IMR-90 (cell line): ENCODE data around the gene UGT1A10. TPM values are rescaled to one million over a fixed set of nuclear protein-coding genes. Genes with fewer than 3 reads are reported as not detected.
A peak's percentile ranks its signal among the peaks of the same experiment; 100 is the strongest.

Experiments
- ATAC-seq: fragments of 200-7000 bp; cut with Tn5 transposase; 2 replicates; pipeline ENCODE4 v1.9.1; 2020; ENCODE audit warnings: low read depth, mild to moderate bottlenecking, moderate library complexity
- BruUV-seq: library from RNA; stranded (reverse); fragments of 400-500 nt; replicated peaks from 2 replicates; lab custom pipeline; 2021; lab: Mats Ljungman, UMichigan
- CTCF ChIA-PET: fragments of 300-600 bp; formaldehyde crosslinking; extraction: SDS; loops from one replicate; lab custom pipeline; 2021; ENCODE audit warnings: antibody characterized with exemption; lab: Yijun Ruan, JAX
- POLR2A ChIA-PET: fragments of 300-600 bp; sonication (Branson Sonifier 250); formaldehyde crosslinking; loops from one replicate; lab custom pipeline; 2022; ENCODE audit warnings: antibody characterized with exemption; ENCODE audit not compliant: unreplicated experiment; lab: Charles Lee
- DNase-seq: peaks from one replicate; pipeline ENCODE4 v3.0.0; 2013
- H2AFZ ChIP-seq: replicated peaks from 2 replicates; pipeline ENCODE3; 2013; ENCODE audit warnings: low read length, mild to moderate bottlenecking; ENCODE audit not compliant: poor library complexity
- H2AK5ac ChIP-seq: 2 replicates; pipeline ENCODE4 v1.6.1; 2013; ENCODE audit warnings: low read depth, low read length, inconsistent platforms
- H2AK9ac ChIP-seq: replicated peaks from 2 replicates; pipeline ENCODE3; 2013; ENCODE audit warnings: mild to moderate bottlenecking, low read depth, low read length, moderate library complexity; ENCODE audit not compliant: poor library complexity
- H2BK120ac ChIP-seq: 2 replicates; pipeline ENCODE4 v1.6.1; 2013; ENCODE audit warnings: low read depth, low read length, inconsistent platforms
- H2BK15ac ChIP-seq: 3 replicates; pipeline ENCODE4 v1.6.1; 2013; ENCODE audit warnings: low read depth, low read length, inconsistent platforms
- H2BK20ac ChIP-seq: 2 replicates; pipeline ENCODE4 v1.6.1; 2013; ENCODE audit warnings: low read depth, mild to moderate bottlenecking, inconsistent platforms, low read length, moderate library complexity
- H2BK5ac ChIP-seq: 2 replicates; pipeline ENCODE4 v1.6.1; 2013; ENCODE audit warnings: mild to moderate bottlenecking, low read depth, low read length, inconsistent platforms; ENCODE audit not compliant: poor library complexity, severe bottlenecking
- H3K14ac ChIP-seq: replicated peaks from 2 replicates; pipeline ENCODE4 v1.6.1; 2013; ENCODE audit warnings: low read depth, low read length, inconsistent platforms
- H3K18ac ChIP-seq: 2 replicates; pipeline ENCODE4 v1.6.1; 2013; ENCODE audit warnings: low read depth, low read length, control low read depth
- H3K23ac ChIP-seq: 2 replicates; pipeline ENCODE4 v1.6.1; 2013; ENCODE audit warnings: low read depth, low read length, inconsistent platforms
- H3K27ac ChIP-seq: 2 replicates; pipeline ENCODE4 v1.5.1; 2013; ENCODE audit warnings: mild to moderate bottlenecking, control low read depth, low read length; ENCODE audit not compliant: insufficient read depth
- H3K27me3 ChIP-seq: 2 replicates; pipeline ENCODE4 v1.6.1; 2013; ENCODE audit warnings: low read length; ENCODE audit not compliant: control insufficient read depth, insufficient read depth
- H3K36me3 ChIP-seq: 2 replicates; pipeline ENCODE4 v1.6.1; 2013; ENCODE audit warnings: low read length, mixed read lengths; ENCODE audit not compliant: control insufficient read depth, insufficient read depth
- H3K4ac ChIP-seq: 2 replicates; pipeline ENCODE4 v1.6.1; 2013; ENCODE audit warnings: low read depth, low read length, inconsistent platforms
- H3K4me1 ChIP-seq: 2 replicates; pipeline ENCODE4 v1.6.1; 2013; ENCODE audit warnings: low read length, mixed read lengths; ENCODE audit not compliant: control insufficient read depth, insufficient read depth
- H3K4me2 ChIP-seq: 2 replicates; pipeline ENCODE4 v1.6.1; 2013; ENCODE audit warnings: low read depth, mild to moderate bottlenecking, control low read depth, low read length, moderate library complexity
- H3K4me3 ChIP-seq: 2 replicates; pipeline ENCODE4 v1.5.1; 2013; ENCODE audit warnings: low read depth, mild to moderate bottlenecking, control low read depth, low read length, moderate library complexity; ENCODE audit not compliant: insufficient read depth
- H3K56ac ChIP-seq: 2 replicates; pipeline ENCODE4 v1.6.1; 2013; ENCODE audit warnings: low read length, inconsistent platforms; ENCODE audit not compliant: insufficient read depth; ENCODE audit errors: extremely low read depth
- H3K79me1 ChIP-seq, 2 experiments: 2 replicates each; pipeline ENCODE4 v1.6.1; 2013; ENCODE audit warnings: low read length in 2 of 2, inconsistent platforms in 1 of 2, low read depth in 1 of 2
- H3K9ac ChIP-seq: 2 replicates; pipeline ENCODE4 v1.6.1; 2013; ENCODE audit warnings: low read depth, low read length, control low read depth
- H3K9me1 ChIP-seq: 2 replicates; pipeline ENCODE4 v1.6.1; 2013; ENCODE audit warnings: low read length, inconsistent platforms; ENCODE audit not compliant: insufficient read depth
- H3K9me3 ChIP-seq: 2 replicates; pipeline ENCODE4 v1.6.1; 2013; ENCODE audit warnings: low read length; ENCODE audit not compliant: control insufficient read depth, insufficient read depth
- H4K20me1 ChIP-seq: 2 replicates; pipeline ENCODE4 v1.6.1; 2013; ENCODE audit warnings: low read length, inconsistent platforms; ENCODE audit not compliant: insufficient read depth
- H4K5ac ChIP-seq: 2 replicates; pipeline ENCODE4 v1.6.1; 2013; ENCODE audit warnings: mild to moderate bottlenecking, low read depth, low read length, control low read depth
- H4K8ac ChIP-seq, 2 experiments: 2 replicates each; pipeline ENCODE4 v1.6.1; 2013; ENCODE audit warnings: low read depth in 2 of 2, low read length in 2 of 2, control low read depth in 1 of 2, inconsistent platforms in 1 of 2
- H4K91ac ChIP-seq: 2 replicates; pipeline ENCODE4 v1.6.1; 2013; ENCODE audit warnings: low read depth, low read length, inconsistent platforms; ENCODE audit not compliant: insufficient read depth
- BHLHE40 ChIP-seq: fragments of 150-350 bp; IDR thresholded peaks from 2 replicates; pipeline ENCODE4 v1.6.1; 2016; ENCODE audit warnings: mild to moderate bottlenecking, low read depth, low read length
- CEBPB ChIP-seq: IDR thresholded peaks from 2 replicates; pipeline ENCODE4 v1.6.1; 2012; ENCODE audit warnings: low read depth, low read length, improper control_type of control experiment
- FOS ChIP-seq: fragments of 150-350 bp; IDR thresholded peaks from 2 replicates; pipeline ENCODE4 v1.6.1; 2016; ENCODE audit warnings: low read depth, low read length
- MAFK ChIP-seq: IDR thresholded peaks from 2 replicates; pipeline ENCODE4 v1.6.1; 2012; ENCODE audit warnings: low read depth, low read length, improper control_type of control experiment
- MAZ ChIP-seq: IDR thresholded peaks from 2 replicates; pipeline ENCODE4 v1.6.1; 2012; ENCODE audit warnings: low read depth, mild to moderate bottlenecking, low read length, improper control_type of control experiment, moderate library complexity, borderline replicate concordance
- MXI1 ChIP-seq: IDR thresholded peaks from 2 replicates; pipeline ENCODE4 v1.6.1; 2012; ENCODE audit warnings: low read depth, mild to moderate bottlenecking, low read length, moderate library complexity, borderline replicate concordance
- NFE2L2 ChIP-seq: fragments of 150-350 bp; IDR thresholded peaks from 2 replicates; pipeline ENCODE4 v1.6.1; 2016; ENCODE audit warnings: low read depth, mild to moderate bottlenecking, low read length
- POLR2A ChIP-seq: IDR thresholded peaks from 2 replicates; pipeline ENCODE4 v1.6.1; 2012; ENCODE audit warnings: mild to moderate bottlenecking, low read depth, low read length
- RAD21 ChIP-seq: IDR thresholded peaks from 2 replicates; pipeline ENCODE4 v1.6.1; 2012; ENCODE audit warnings: low read length, improper control_type of control experiment
- RCOR1 ChIP-seq: IDR thresholded peaks from 2 replicates; pipeline ENCODE4 v1.6.1; 2012; ENCODE audit warnings: mild to moderate bottlenecking, low read length, improper control_type of control experiment; ENCODE audit not compliant: insufficient replicate concordance
- RFX5 ChIP-seq: IDR thresholded peaks from 2 replicates; pipeline ENCODE4 v1.8.0; 2012; ENCODE audit warnings: low read depth, mild to moderate bottlenecking, low read length, moderate library complexity
- SMC3 ChIP-seq: fragments of 150-350 bp; IDR thresholded peaks from 2 replicates; pipeline ENCODE4 v1.6.1; 2016; ENCODE audit warnings: low read depth, mild to moderate bottlenecking, antibody characterized with exemption, low read length, moderate library complexity
- WGBS, 2 experiments: methylation state at CpG; one replicate each; pipeline versions ENCODE4 v1.1.5 to v1.1.7; 2013; ENCODE audit warnings: missing lambda C conversion rate in 2 of 2; ENCODE audit not compliant: insufficient read length in 1 of 2; ENCODE audit errors: extremely low coverage in 2 of 2; 5-methylcytosine and 5-hydroxymethylcytosine counted together
- dilution Hi-C: fragments of 300-500 bp; cut with HindIII; formaldehyde crosslinking; loops from one replicate; pipeline ENCODE4 v1.14.3; 2018; ENCODE audit warnings: low sequenced_read_pairs; ENCODE audit not compliant: unreplicated experiment
- in situ Hi-C: fragments of 300-500 bp; cut with MboI; formaldehyde crosslinking; loops from 3 replicates; pipeline ENCODE4 v1.14.3; 2019; ENCODE audit warnings: low sequenced_read_pairs, inconsistent platforms, mixed read lengths
- intact Hi-C: fragments of 100-400 bp; cut with micrococcal nuclease; formaldehyde crosslinking; loops from 2 replicates; pipeline ENCODE4 v1.10.0; 2022
- polyA plus RNA-seq, 3 experiments: library from polyadenylated mRNA; depleted of rRNA; stranded (reverse); fragments of >200 nt; gene quantifications; 2 replicates each; pipeline ENCODE4 v1.2.3, GENCODE V29; 2012; ENCODE audit warnings: low replicate concordance in 1 of 3
- total RNA-seq: library from RNA; depleted of rRNA; stranded (reverse); fragments of >200 nt; gene quantifications from 2 replicates; pipeline ENCODE4 v1.2.3, GENCODE V29; 2012
- TF ChIP-seq, protein P1 (sequence below): conservative IDR thresholded peaks from 2 replicates; pipeline ENCODE4 v1.5.1; 2012; ENCODE audit warnings: mild to moderate bottlenecking, low read depth, low read length, improper control_type of control experiment
- TF ChIP-seq, protein P2 (sequence below): fragments of 150-350 bp; IDR thresholded peaks from 2 replicates; pipeline ENCODE4 v1.6.1; 2017; ENCODE audit warnings: mild to moderate bottlenecking, antibody characterized with exemption, low read length, low read depth
- TF ChIP-seq, protein P3 (sequence below): fragments of 150-350 bp; IDR thresholded peaks from 2 replicates; pipeline ENCODE4 v1.6.1; 2016; ENCODE audit warnings: low read depth, mild to moderate bottlenecking, low read length, moderate library complexity, borderline replicate concordance

UGT1A10 gene
- total and polyA plus RNA-seq, 2 of the 4 experiments (the other 2 are of a cell fraction): not detected

DNA sequence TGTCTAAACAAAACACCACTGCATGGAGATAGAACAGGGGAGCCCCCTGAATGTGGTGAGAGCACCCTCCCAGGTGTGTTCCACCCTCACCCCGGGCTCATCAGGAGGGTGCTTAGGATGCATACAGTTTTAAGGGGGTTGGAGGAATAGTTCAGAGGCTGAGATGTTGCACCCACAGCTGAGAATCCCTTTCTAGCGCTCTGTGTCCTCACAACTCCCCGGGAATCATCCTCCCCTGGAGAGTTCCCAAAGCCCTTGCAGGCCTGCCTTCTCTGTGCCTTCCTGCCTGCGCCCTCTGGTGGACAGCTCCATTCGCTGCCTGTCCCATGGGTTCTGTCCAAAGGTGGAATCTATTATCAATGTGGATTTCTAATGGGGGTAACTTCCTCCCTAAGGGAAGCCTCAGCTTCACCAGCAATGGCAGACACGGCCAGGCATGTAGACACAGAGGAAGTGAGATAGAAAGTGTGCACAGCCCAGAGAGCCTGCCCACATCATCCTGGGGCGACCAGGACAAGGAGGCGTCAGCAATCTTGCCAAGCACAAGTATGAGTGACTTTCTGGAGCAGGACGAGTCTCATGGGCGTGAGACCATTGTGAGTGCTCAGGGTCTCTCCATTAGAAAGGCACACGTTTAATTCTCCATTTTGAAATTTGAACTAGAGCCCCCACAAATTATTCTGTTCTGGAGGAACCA, 75.2 kb downstream of the UGT1A10 start:
- Histone ChIP-seq H3K27me3 (no peaks in the 10 kb centered on the region), H4K91ac (no peak overlapping the region; the same call in 1 of the 2 replicates), H3K9me1 (no peaks in the 10 kb centered on the region), H2BK120ac (no peak overlapping the region), H2AK9ac (no peak overlapping the region), H4K20me1 (no peaks in the 10 kb centered on the region), H3K79me1 (no peaks in the 10 kb centered on the region), H4K8ac (no peak overlapping the region), H3K36me3 (no peaks in the 10 kb centered on the region), H3K4me3 (no peak overlapping the region), H3K4me2 (no peak overlapping the region), H3K56ac (no peak overlapping the region), H2BK20ac (no peak overlapping the region), H3K4me1 (peaks cover 4% of the 10 kb centered on the region), H3K9ac (no peak overlapping the region), H3K23ac (no peak overlapping the region), H3K9me3 (no peaks in the 10 kb centered on the region), H3K18ac (no peak overlapping the region), H2AK5ac (no peak overlapping the region), H2BK5ac (no peak overlapping the region), H2AFZ (peak overlapping the region; percentile 72), H4K5ac (no peak overlapping the region), H3K27ac (no peak overlapping the region), H2BK15ac (no peak overlapping the region), H3K14ac (no peak overlapping the region), H3K4ac (no peak overlapping the region)
- dilution Hi-C loops (no loop called here), intact Hi-C loops (loop anchor here (1.0 to 5.0 kb wide), 4 partner anchors 154 to 1406 kb away; no protein-coding TSS in a partner anchor), in situ Hi-C loops (loop anchor here (5.0 kb wide), 1 partner anchor 264 kb away; no protein-coding TSS in a partner anchor)
- ChIA-PET CTCF (interaction anchor here (0.5 to 1.0 kb wide), 6 partner anchors 62 to 355 kb away, joined by 3 read pairs; no protein-coding TSS in a partner anchor), POLR2A (no interaction called here)
- no TSS peak for BruUV-seq
- 48% methylated on average over 4 of the region's 11 CpGs; no CpG with 5 or more reads in 1 of the 2 experiments for WGBS, 2 experiments
- DNase-seq (peak; percentile 73), ATAC-seq (peak; percentile 95)
- peak; percentile 78 for TF ChIP-seq SMC3
- peak; percentile 86 for TF ChIP-seq RAD21
- TF ChIP-seq, protein P1, sequence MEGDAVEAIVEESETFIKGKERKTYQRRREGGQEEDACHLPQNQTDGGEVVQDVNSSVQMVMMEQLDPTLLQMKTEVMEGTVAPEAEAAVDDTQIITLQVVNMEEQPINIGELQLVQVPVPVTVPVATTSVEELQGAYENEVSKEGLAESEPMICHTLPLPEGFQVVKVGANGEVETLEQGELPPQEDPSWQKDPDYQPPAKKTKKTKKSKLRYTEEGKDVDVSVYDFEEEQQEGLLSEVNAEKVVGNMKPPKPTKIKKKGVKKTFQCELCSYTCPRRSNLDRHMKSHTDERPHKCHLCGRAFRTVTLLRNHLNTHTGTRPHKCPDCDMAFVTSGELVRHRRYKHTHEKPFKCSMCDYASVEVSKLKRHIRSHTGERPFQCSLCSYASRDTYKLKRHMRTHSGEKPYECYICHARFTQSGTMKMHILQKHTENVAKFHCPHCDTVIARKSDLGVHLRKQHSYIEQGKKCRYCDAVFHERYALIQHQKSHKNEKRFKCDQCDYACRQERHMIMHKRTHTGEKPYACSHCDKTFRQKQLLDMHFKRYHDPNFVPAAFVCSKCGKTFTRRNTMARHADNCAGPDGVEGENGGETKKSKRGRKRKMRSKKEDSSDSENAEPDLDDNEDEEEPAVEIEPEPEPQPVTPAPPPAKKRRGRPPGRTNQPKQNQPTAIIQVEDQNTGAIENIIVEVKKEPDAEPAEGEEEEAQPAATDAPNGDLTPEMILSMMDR: peak; percentile 86
- peak; percentile 44; the same call in 1 of the 2 replicates for TF ChIP-seq MAZ
- TF ChIP-seq FOS: no peak
- no peak for TF ChIP-seq BHLHE40
- TF ChIP-seq RCOR1: no peak
- no peak for TF ChIP-seq MAFK
- TF ChIP-seq NFE2L2: no peak
- no peak for TF ChIP-seq RFX5
- TF ChIP-seq, protein P2, sequence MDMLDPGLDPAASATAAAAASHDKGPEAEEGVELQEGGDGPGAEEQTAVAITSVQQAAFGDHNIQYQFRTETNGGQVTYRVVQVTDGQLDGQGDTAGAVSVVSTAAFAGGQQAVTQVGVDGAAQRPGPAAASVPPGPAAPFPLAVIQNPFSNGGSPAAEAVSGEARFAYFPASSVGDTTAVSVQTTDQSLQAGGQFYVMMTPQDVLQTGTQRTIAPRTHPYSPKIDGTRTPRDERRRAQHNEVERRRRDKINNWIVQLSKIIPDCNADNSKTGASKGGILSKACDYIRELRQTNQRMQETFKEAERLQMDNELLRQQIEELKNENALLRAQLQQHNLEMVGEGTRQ: no peak
- TF ChIP-seq MXI1: no peak
- TF ChIP-seq CEBPB: no peak
- TF ChIP-seq, protein P3, sequence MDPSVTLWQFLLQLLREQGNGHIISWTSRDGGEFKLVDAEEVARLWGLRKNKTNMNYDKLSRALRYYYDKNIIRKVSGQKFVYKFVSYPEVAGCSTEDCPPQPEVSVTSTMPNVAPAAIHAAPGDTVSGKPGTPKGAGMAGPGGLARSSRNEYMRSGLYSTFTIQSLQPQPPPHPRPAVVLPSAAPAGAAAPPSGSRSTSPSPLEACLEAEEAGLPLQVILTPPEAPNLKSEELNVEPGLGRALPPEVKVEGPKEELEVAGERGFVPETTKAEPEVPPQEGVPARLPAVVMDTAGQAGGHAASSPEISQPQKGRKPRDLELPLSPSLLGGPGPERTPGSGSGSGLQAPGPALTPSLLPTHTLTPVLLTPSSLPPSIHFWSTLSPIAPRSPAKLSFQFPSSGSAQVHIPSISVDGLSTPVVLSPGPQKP: no peak
- no peak for TF ChIP-seq POLR2A
